ENCODE data around the gene ELOVL5.

GRCh38 chr6:53335224-53335994 lies 13.3 kb downstream of the ELOVL5 start:
- TF ChIP-seq CTCF (IDR thresholded peaks at IDR 0.05 in 4 of 5, conservative IDR thresholded peaks at IDR 0.05 in 1 of 5) = no peak
- TF ChIP-seq POLR2A (IDR thresholded peaks at IDR 0.05) = no peak

Data from gastrocnemius medialis (tissue), 4 donors.